ENCODE data around the gene EIF4E3.

Gene EIF4E3

GRCh38 chr3:71641674-71642073, 83.5 kb downstream of the EIF4E3 start:
- DNase-seq: peak; percentile 12

DNA sequence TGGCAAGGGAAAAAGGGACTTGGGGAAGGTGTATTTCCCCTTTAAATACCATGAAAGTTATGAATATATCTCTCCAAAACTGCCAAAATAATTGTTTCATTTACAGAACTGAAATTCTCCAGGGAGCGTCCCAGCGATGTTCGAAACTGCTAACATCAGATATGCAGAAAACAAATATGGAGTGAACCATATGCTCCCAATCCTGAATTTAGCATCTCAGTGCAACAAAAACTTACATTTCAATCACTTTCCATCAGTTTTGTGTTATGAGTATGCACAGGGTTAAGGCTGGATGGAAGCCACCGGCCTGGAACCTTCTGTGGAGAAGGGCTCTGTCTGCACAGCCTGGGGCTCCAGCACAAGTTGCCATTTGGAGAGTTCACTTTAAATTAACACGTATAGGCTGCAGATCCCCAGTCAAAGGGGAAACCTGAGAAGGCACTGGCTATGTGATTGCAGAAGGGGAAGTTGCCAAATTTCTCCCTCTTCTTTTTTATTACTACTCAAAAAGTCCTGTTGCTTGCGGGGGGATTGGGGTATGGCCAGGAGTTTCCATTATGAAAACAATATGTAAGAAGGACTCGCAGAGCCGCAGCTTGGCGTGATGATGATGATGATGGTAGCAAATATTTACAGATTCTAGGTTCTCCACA, 84.7 kb downstream of the EIF4E3 start:
- no peak for DNase-seq

GRCh38 chr3:71636482-71636881, 88.7 kb downstream of the EIF4E3 start:
- DNase-seq: no peak

GRCh38 chr3:71636001-71636400, 89.2 kb downstream of the EIF4E3 start:
- DNase-seq: no peak

- no peak for DNase-seq
Observed at GRCh38 chr3:71634671-71635070, 90.5 kb downstream of the EIF4E3 start.

GRCh38 chr3:71629711-71630110, 95.5 kb downstream of the EIF4E3 start:
- DNase-seq: no peak

GRCh38 chr3:71629289-71629688, 95.9 kb downstream of the EIF4E3 start:
- peak; percentile 44 for DNase-seq

GRCh38 chr3:71628522-71628921, 96.7 kb downstream of the EIF4E3 start:
- DNase-seq: no peak

- DNase-seq: no peak
Observed at GRCh38 chr3:71625676-71626075, 99.5 kb downstream of the EIF4E3 start.

Data from EL (cell line).